H1 (cell line): ENCODE results near the gene LAT. TPM values are rescaled to one million over a fixed set of nuclear protein-coding genes. Genes with fewer than 3 reads are reported as not detected.
A peak's percentile ranks its signal among the peaks of the same experiment; 100 is the strongest.

Source experiments
- CTCF ChIA-PET: fragments of 300-600 bp; sonication (Branson Sonifier 250); formaldehyde crosslinking; loops from one replicate; lab custom pipeline; 2021; ENCODE audit not compliant: partially characterized antibody; lab: Charles Lee
- POLR2A ChIA-PET: fragments of 300-600 bp; sonication (Branson Sonifier 250); formaldehyde crosslinking; loops from one replicate; lab custom pipeline; 2021; ENCODE audit warnings: inconsistent platforms; ENCODE audit not compliant: partially characterized antibody; lab: Charles Lee
- DNase-seq, 2 experiments: peaks; one replicate each; pipeline versions ENCODE4 v3.0.0 to v3.0.0-alpha.2; 2010 to 2022; ENCODE audit warnings: low spot score in 2 of 2, low read depth in 1 of 2, mixed read lengths in 1 of 2
- FAIRE-seq: peaks from 2 replicates; lab custom pipeline; 2011; peaks lifted over from hg19 to GRCh38; lab: Jason Lieb, UNC
- H2AFZ ChIP-seq: 2 replicates; pipeline ENCODE4 v1.8.1; 2012; ENCODE audit warnings: low read length, inconsistent platforms
- H2AK5ac ChIP-seq: 2 replicates; pipeline ENCODE4 v1.6.1; 2013; ENCODE audit warnings: low read depth, low read length
- H2BK120ac ChIP-seq: replicated peaks from 2 replicates; pipeline ENCODE3; 2013; ENCODE audit warnings: low read depth, low read length, inconsistent platforms
- H2BK12ac ChIP-seq: 2 replicates; pipeline ENCODE4 v1.6.1; 2013; ENCODE audit warnings: low read depth, low read length
- H2BK15ac ChIP-seq: 2 replicates; pipeline ENCODE4 v1.6.1; 2013; ENCODE audit warnings: low read length
- H2BK20ac ChIP-seq: 2 replicates; pipeline ENCODE4 v1.6.1; 2013; ENCODE audit warnings: low read length
- H2BK5ac ChIP-seq: 2 replicates; pipeline ENCODE4 v1.6.1; 2013; ENCODE audit warnings: low read depth, low read length
- H3K14ac ChIP-seq: 2 replicates; pipeline ENCODE4 v1.6.1; 2013; ENCODE audit warnings: inconsistent platforms; ENCODE audit not compliant: insufficient read length
- H3K18ac ChIP-seq: 2 replicates; pipeline ENCODE4 v1.6.1; 2013; ENCODE audit warnings: low read length; ENCODE audit errors: extremely low read depth
- H3K23ac ChIP-seq: 2 replicates; pipeline ENCODE4 v1.6.1; 2013; ENCODE audit warnings: inconsistent platforms; ENCODE audit not compliant: insufficient read length
- H3K23me2 ChIP-seq: 2 replicates; pipeline ENCODE4 v1.6.1; 2013; ENCODE audit warnings: low read depth, low read length
- H3K27ac ChIP-seq: 2 replicates; pipeline ENCODE4 v1.6.1; 2011; ENCODE audit warnings: low read depth, low read length, inconsistent platforms
- H3K27me3 ChIP-seq, 4 experiments: replicated peaks in 1 of 4; 1 replicate in 1 of 4; 2 replicates in 3 of 4; pipeline versions ENCODE4 v1.6.1 to v1.8.1; 2011 to 2013; ENCODE audit warnings: low read length in 3 of 4, mild to moderate bottlenecking in 3 of 4, inconsistent platforms in 2 of 4, mixed read lengths in 2 of 4, moderate library complexity in 1 of 4; ENCODE audit not compliant: control insufficient read depth in 3 of 4, insufficient read depth in 3 of 4; ENCODE audit errors: extremely low read depth in 1 of 4
- H3K36me3 ChIP-seq, 4 experiments: 2 replicates each; pipeline versions ENCODE4 v1.6.1 to v1.8.1; 2011 to 2013; ENCODE audit warnings: mild to moderate bottlenecking in 4 of 4, low read length in 3 of 4, moderate library complexity in 2 of 4, control low read depth in 1 of 4, inconsistent platforms in 1 of 4; ENCODE audit not compliant: insufficient read depth in 4 of 4, control insufficient read depth in 2 of 4
- H3K4ac ChIP-seq: replicated peaks from 2 replicates; pipeline ENCODE3; 2013; ENCODE audit warnings: low read length, low read depth, mixed read lengths, inconsistent platforms; ENCODE audit not compliant: insufficient read length
- H3K4me1 ChIP-seq, 4 experiments: replicated peaks in 1 of 4; 1 replicate in 1 of 4; 2 replicates in 3 of 4; pipeline versions ENCODE4 v1.6.1 to v1.8.1; 2011 to 2013; ENCODE audit warnings: low read length in 3 of 4, inconsistent platforms in 2 of 4, mixed read lengths in 1 of 4; ENCODE audit not compliant: insufficient read depth in 4 of 4, control insufficient read depth in 3 of 4
- H3K4me2 ChIP-seq, 2 experiments: 2 replicates each; pipeline versions ENCODE4 v1.6.1 to v1.8.1; 2011 to 2013; ENCODE audit warnings: low read depth in 2 of 2, low read length in 2 of 2, control low read depth in 1 of 2, inconsistent platforms in 1 of 2, mild to moderate bottlenecking in 1 of 2; ENCODE audit not compliant: insufficient read depth in 1 of 2
- H3K4me3 ChIP-seq, 4 experiments: fragments of 200-600, 300-600 bp in 1 of 4; sonication (generic), shearing (Covaris generic), sonication (Bioruptor Twin) in 1 of 4; 2 replicates each; pipeline versions ENCODE4 v1.5.1 to v1.8.1; 2011 to 2016; ENCODE audit warnings: low read length in 4 of 4, low read depth in 3 of 4, control low read depth in 2 of 4, inconsistent platforms in 2 of 4, mild to moderate bottlenecking in 2 of 4, mixed read lengths in 1 of 4, moderate library complexity in 1 of 4; ENCODE audit not compliant: insufficient read depth in 2 of 4; ENCODE audit errors: extremely low read depth in 1 of 4
- H3K56ac ChIP-seq: replicated peaks from 2 replicates; pipeline ENCODE3; 2013; ENCODE audit warnings: low read depth, mild to moderate bottlenecking, mixed read lengths, low read length, inconsistent platforms; ENCODE audit not compliant: insufficient read length
- H3K79me1 ChIP-seq: 2 replicates; pipeline ENCODE4 v1.6.1; 2013; ENCODE audit warnings: low read depth, low read length, control low read depth
- H3K79me2 ChIP-seq, 2 experiments: 2 replicates each; pipeline versions ENCODE4 v1.6.1 to v1.8.1; 2012 to 2013; ENCODE audit warnings: low read length in 2 of 2, mild to moderate bottlenecking in 2 of 2, inconsistent platforms in 1 of 2; ENCODE audit not compliant: insufficient read depth in 2 of 2, control insufficient read depth in 1 of 2
- H3K9ac ChIP-seq, 4 experiments: replicated peaks in 1 of 4; 1 replicate in 1 of 4; 2 replicates in 3 of 4; pipeline versions ENCODE4 v1.6.1 to v1.8.1; 2011 to 2013; ENCODE audit warnings: low read depth in 3 of 4, low read length in 3 of 4, control low read depth in 2 of 4, mild to moderate bottlenecking in 2 of 4, moderate library complexity in 2 of 4, inconsistent platforms in 1 of 4; ENCODE audit errors: extremely low read depth in 1 of 4
- H3K9me3 ChIP-seq, 2 experiments: 2 replicates each; pipeline versions ENCODE4 v1.6.1 to v1.8.1; 2012 to 2013; ENCODE audit warnings: mild to moderate bottlenecking in 2 of 2, moderate library complexity in 2 of 2, control low read depth in 1 of 2, inconsistent platforms in 1 of 2, low read depth in 1 of 2, low read length in 1 of 2, mixed read lengths in 1 of 2; ENCODE audit not compliant: insufficient read depth in 2 of 2
- H4K20me1 ChIP-seq, 2 experiments: replicated peaks in 1 of 2; 2 replicates each; pipeline versions ENCODE3 to v1.8.1; 2011 to 2013; ENCODE audit warnings: inconsistent platforms in 2 of 2, low read length in 2 of 2, mild to moderate bottlenecking in 1 of 2; ENCODE audit not compliant: insufficient read depth in 2 of 2, control insufficient read depth in 1 of 2
- H4K5ac ChIP-seq: 2 replicates; pipeline ENCODE4 v1.6.1; 2013; ENCODE audit warnings: low read length, low read depth, mixed read lengths, inconsistent platforms; ENCODE audit not compliant: insufficient read length
- H4K8ac ChIP-seq: 2 replicates; pipeline ENCODE4 v1.8.0; 2013; ENCODE audit warnings: mild to moderate bottlenecking, moderate library complexity, low read length, inconsistent platforms; ENCODE audit not compliant: insufficient read depth; ENCODE audit errors: extremely low read depth
- H4K91ac ChIP-seq: replicated peaks from 2 replicates; pipeline ENCODE3; 2013; ENCODE audit warnings: low read length, mixed read lengths, inconsistent platforms; ENCODE audit not compliant: insufficient read length
- BACH1 ChIP-seq: IDR thresholded peaks from 2 replicates; pipeline ENCODE4 v1.6.1; 2012; ENCODE audit warnings: low read length, improper control_type of control experiment
- CBX5 ChIP-seq: fragments of 300-800, 300-1000 bp; sonication (generic); IDR thresholded peaks from 2 replicates; pipeline ENCODE4 v1.7.1; 2016; ENCODE audit warnings: antibody characterized with exemption, low read length, low read depth
- EZH2 ChIP-seq: fragments of 200-600 bp; sonication (generic); IDR thresholded peaks from 2 replicates; pipeline ENCODE4 v1.7.1; 2012; ENCODE audit warnings: low read depth, mild to moderate bottlenecking, moderate library complexity, low read length, inconsistent platforms; ENCODE audit not compliant: severe bottlenecking
- JUND ChIP-seq: IDR thresholded peaks from 2 replicates; pipeline ENCODE4 v1.6.1; 2011; ENCODE audit warnings: mild to moderate bottlenecking, improper control_type of control experiment, low read length
- POLR2AphosphoS5 ChIP-seq: IDR thresholded peaks from 2 replicates; pipeline ENCODE4 v1.6.1; 2011; ENCODE audit warnings: low read depth, low read length
- SP2 ChIP-seq: IDR thresholded peaks from 2 replicates; pipeline ENCODE4 v1.6.1; 2012; ENCODE audit warnings: mild to moderate bottlenecking, low read length, inconsistent platforms
- SRF ChIP-seq: IDR thresholded peaks from 2 replicates; pipeline ENCODE4 v1.6.1; 2011; ENCODE audit warnings: mild to moderate bottlenecking, low read depth, low read length, moderate library complexity
- TAF7 ChIP-seq: optimal IDR thresholded peaks from 2 replicates; pipeline ENCODE3; 2011; ENCODE audit warnings: low read depth, mild to moderate bottlenecking, inconsistent platforms, low read length, moderate library complexity, borderline replicate concordance
- TBP ChIP-seq: IDR thresholded peaks from 2 replicates; pipeline ENCODE4 v1.6.1; 2011; ENCODE audit warnings: low read depth, low read length, improper control_type of control experiment
- ZNF274 ChIP-seq: IDR thresholded peaks from 2 replicates; pipeline ENCODE4 v1.7.0; 2012; ENCODE audit warnings: low read length, borderline replicate concordance; ENCODE audit errors: extremely low read depth
- WGBS, 2 experiments: shearing (Covaris generic) in 1 of 2; methylation state at CpG; one replicate each; pipeline versions ENCODE4 v1.1.6 to v1.1.7; 2013 to 2015; ENCODE audit warnings: low lambda C conversion rate in 2 of 2, mixed read lengths in 2 of 2, inconsistent platforms in 1 of 2, low coverage in 1 of 2, missing lambda C conversion rate in 1 of 2; ENCODE audit not compliant: insufficient replicate concordance in 2 of 2, insufficient coverage in 1 of 2, insufficient read length in 1 of 2; ENCODE audit errors: extremely low coverage in 1 of 2, missing lambda C conversion rate in 1 of 2; 5-methylcytosine and 5-hydroxymethylcytosine counted together
- polyA plus RNA-seq, 7 experiments: library from polyadenylated mRNA; depleted of rRNA in 3 of 7; stranded (reverse) in 5 of 7; unstranded in 2 of 7; fragments of >200 nt in 5 of 7; fragments of 200-250 nt in 2 of 7; gene quantifications; 1 replicate in 5 of 7; 2 replicates in 1 of 7; 4 replicates in 1 of 7; pipeline versions ENCODE4 v1.2.1 to v1.2.3, GENCODE V29; 2011 to 2013; ENCODE audit warnings: missing spikeins in 2 of 7, mixed read lengths in 2 of 7
- total RNA-seq: library from RNA; stranded (reverse); fragmentation: NEBNext Ultra II Directional; extraction: Animal tissue kit (Norgen Biotek cat#: 25700); gene quantifications from 2 replicates; pipeline ENCODE4 v1.2.1, GENCODE V29; 2021
- TF ChIP-seq, protein P1 (sequence below): IDR thresholded peaks from 2 replicates; pipeline ENCODE4 v1.6.1; 2012; ENCODE audit warnings: inconsistent platforms
- TF ChIP-seq, protein P2 (sequence below): IDR thresholded peaks from 2 replicates; pipeline ENCODE4 v1.6.1; 2012; ENCODE audit warnings: inconsistent platforms
- TF ChIP-seq, protein P3 (sequence below): IDR thresholded peaks from 2 replicates; pipeline ENCODE4 v1.6.1; 2011; ENCODE audit warnings: low read length, improper control_type of control experiment

Gene LAT
- total and polyA plus RNA-seq, 2 of the 8 experiments (the other 6 are each of a cell fraction or from before 2014, with no cell fraction given), result 2.7 to 3.4 TPM

DNA sequence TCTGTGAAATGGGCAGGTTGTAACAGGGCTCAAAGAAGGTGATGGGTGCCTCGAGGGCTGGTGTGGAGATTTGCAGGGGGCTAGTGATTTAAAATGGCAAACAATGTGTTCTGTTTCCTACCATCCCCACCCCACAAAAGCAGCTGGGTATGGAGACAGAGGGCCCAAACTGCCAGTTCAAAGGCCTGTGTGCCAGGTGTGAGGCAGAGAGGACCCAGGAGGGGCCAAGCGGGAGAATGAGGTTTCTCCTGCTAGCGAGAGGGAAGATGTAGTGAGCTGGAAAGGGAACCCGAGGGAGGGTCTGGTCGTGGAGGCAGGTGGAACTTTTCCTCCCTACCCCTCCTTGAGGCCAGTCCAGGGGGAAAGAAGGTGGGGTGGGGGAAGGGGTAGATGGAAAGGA, 39.4 kb downstream of the LAT start:
- WGBS, 2 experiments, result 87% methylated on average over 5 of the region's 5 CpGs; no CpG with 5 or more reads in 1 of the 2 experiments
- Histone ChIP-seq H3K27me3 (no peaks in the 10 kb centered on the region), H2AFZ (peak overlapping the region; percentile 2; the same call in 1 of the 2 replicates), H3K79me1 (no peaks in the 10 kb centered on the region), H3K18ac (no peak overlapping the region), H2BK5ac (no peak overlapping the region), H3K9ac (no peak overlapping the region), H2BK20ac (no peak overlapping the region), H2BK15ac (no peak overlapping the region), H3K36me3 (no peaks in the 10 kb centered on the region), H3K4me3 (no peak overlapping the region), H4K8ac (no peak overlapping the region; the same call in 1 of the 2 replicates), H3K56ac (no peak overlapping the region), H4K20me1 (no peaks in the 10 kb centered on the region), H3K27ac (no peak overlapping the region), H3K4me2 (no peak overlapping the region), H2AK5ac (no peak overlapping the region), H4K91ac (no peak overlapping the region), H3K14ac (no peak overlapping the region), H3K23ac (no peak overlapping the region), H3K4ac (no peak overlapping the region), H3K4me1 (peaks cover 0 to 7% (median 2%) of the 10 kb centered on the region in 4 experiments; a peak in 6 of 7 replicates), H3K23me2 (no peaks in the 10 kb centered on the region), H3K9me3 (no peaks in the 10 kb centered on the region), H2BK120ac (no peak overlapping the region), H3K79me2 (no peaks in the 10 kb centered on the region), H4K5ac (no peak overlapping the region), H2BK12ac (no peak overlapping the region)
- POLR2A ChIA-PET, result no interaction called here
- DNase-seq (no peak), FAIRE-seq (no peak)
- CTCF ChIA-PET, result interaction anchor here (0.6 to 1.7 kb wide), 4 partner anchors 13 to 436 kb away, joined by 3 to 4 read pairs (median 3); no protein-coding TSS in a partner anchor
- TF ChIP-seq TBP (no peak), EZH2 (no peak), BACH1 (no peak), POLR2AphosphoS5 (no peak), CBX5 (no peak), JUND (no peak), SP2 (no peak), TAF7 (no peak), SRF (no peak), ZNF274 (no peak)
- TF ChIP-seq, protein P1, sequence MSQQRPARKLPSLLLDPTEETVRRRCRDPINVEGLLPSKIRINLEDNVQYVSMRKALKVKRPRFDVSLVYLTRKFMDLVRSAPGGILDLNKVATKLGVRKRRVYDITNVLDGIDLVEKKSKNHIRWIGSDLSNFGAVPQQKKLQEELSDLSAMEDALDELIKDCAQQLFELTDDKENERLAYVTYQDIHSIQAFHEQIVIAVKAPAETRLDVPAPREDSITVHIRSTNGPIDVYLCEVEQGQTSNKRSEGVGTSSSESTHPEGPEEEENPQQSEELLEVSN, result no peak
- TF ChIP-seq, protein P2, sequence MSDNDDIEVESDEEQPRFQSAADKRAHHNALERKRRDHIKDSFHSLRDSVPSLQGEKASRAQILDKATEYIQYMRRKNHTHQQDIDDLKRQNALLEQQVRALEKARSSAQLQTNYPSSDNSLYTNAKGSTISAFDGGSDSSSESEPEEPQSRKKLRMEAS, result no peak
- TF ChIP-seq, protein P3, sequence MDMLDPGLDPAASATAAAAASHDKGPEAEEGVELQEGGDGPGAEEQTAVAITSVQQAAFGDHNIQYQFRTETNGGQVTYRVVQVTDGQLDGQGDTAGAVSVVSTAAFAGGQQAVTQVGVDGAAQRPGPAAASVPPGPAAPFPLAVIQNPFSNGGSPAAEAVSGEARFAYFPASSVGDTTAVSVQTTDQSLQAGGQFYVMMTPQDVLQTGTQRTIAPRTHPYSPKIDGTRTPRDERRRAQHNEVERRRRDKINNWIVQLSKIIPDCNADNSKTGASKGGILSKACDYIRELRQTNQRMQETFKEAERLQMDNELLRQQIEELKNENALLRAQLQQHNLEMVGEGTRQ, result no peak
